Smooth muscle cell (in vitro differentiated cells): ENCODE data around the gene MMD. TPM values are rescaled to one million over a fixed set of nuclear protein-coding genes. Genes with fewer than 3 reads are reported as not detected.

ENCODE experiments used
- DNase-seq: peaks from one replicate; lab custom pipeline; 2025; ENCODE audit not compliant: unreplicated experiment; lab: John Stamatoyannopoulos, UW
- H2AFZ ChIP-seq: fragments of 200-600 bp; sonication (generic); 2 replicates; pipeline ENCODE4 v1.6.0; 2016; ENCODE audit warnings: antibody characterized with exemption, low read depth, mild to moderate bottlenecking
- H3F3A ChIP-seq: fragments of 200-600 bp; sonication (generic); 2 replicates; pipeline ENCODE4 v1.6.0; 2017; ENCODE audit warnings: antibody characterized with exemption, low read depth
- H3K27ac ChIP-seq: fragments of 200-600 bp; sonication (generic); 2 replicates; pipeline ENCODE4 v1.5.1; 2016; ENCODE audit warnings: low read depth, mild to moderate bottlenecking
- H3K27me3 ChIP-seq: fragments of 200-600 bp; sonication (generic); 2 replicates; pipeline ENCODE4 v1.6.1; 2016; ENCODE audit warnings: low read depth, mild to moderate bottlenecking
- H3K36me3 ChIP-seq: fragments of 200-600 bp; sonication (generic); 2 replicates; pipeline ENCODE4 v1.5.1; 2016; ENCODE audit warnings: low read depth
- H3K4me1 ChIP-seq: fragments of 200-600 bp; sonication (generic); 2 replicates; pipeline ENCODE4 v1.5.1; 2016; ENCODE audit warnings: low read depth
- H3K4me2 ChIP-seq: fragments of 200-600 bp; sonication (generic); 2 replicates; pipeline ENCODE4 v1.6.0; 2016; ENCODE audit warnings: mild to moderate bottlenecking
- H3K4me3 ChIP-seq: fragments of 200-600 bp; sonication (generic); 2 replicates; pipeline ENCODE4 v1.5.1; 2016; ENCODE audit warnings: mild to moderate bottlenecking
- H3K79me2 ChIP-seq: fragments of 200-600 bp; sonication (generic); 2 replicates; pipeline ENCODE4 v1.6.0; 2016; ENCODE audit warnings: low read depth, mild to moderate bottlenecking
- H3K9ac ChIP-seq: fragments of 200-600 bp; sonication (generic); 2 replicates; pipeline ENCODE4 v1.6.0; 2016; ENCODE audit warnings: low read depth
- H3K9me3 ChIP-seq: fragments of 200-600 bp; sonication (generic); replicated peaks from 2 replicates; pipeline ENCODE4 v1.5.1; 2016; ENCODE audit warnings: low read depth
- H4K20me1 ChIP-seq: fragments of 200-600 bp; sonication (generic); 2 replicates; pipeline ENCODE4 v1.6.0; 2016; ENCODE audit warnings: low read depth
- CTCF ChIP-seq: fragments of 200-600 bp; sonication (generic); IDR thresholded peaks from 2 replicates; pipeline ENCODE4 v1.5.1; 2017; ENCODE audit warnings: borderline replicate concordance, mild to moderate bottlenecking, antibody characterized with exemption; ENCODE audit not compliant: insufficient read depth, poor library complexity, severe bottlenecking
- WGBS: methylation state at CpG from one replicate; pipeline ENCODE4 v1.1.7; 2016; ENCODE audit warnings: low lambda C conversion rate; 5-methylcytosine and 5-hydroxymethylcytosine counted together
- polyA plus RNA-seq: library from polyadenylated mRNA; unstranded; fragments of >200 nt; fragmentation: Nextera tagmentation; extraction: Ambion mirVana; gene quantifications from 2 replicates; pipeline ENCODE4 v1.2.1, GENCODE V29; 2016
- total RNA-seq: library from RNA; depleted of rRNA; stranded (reverse); fragments of >200 nt; gene quantifications from 2 replicates; pipeline ENCODE4 v1.2.3, GENCODE V29; 2014

Gene MMD
- total and polyA plus RNA-seq, 2 experiments from 2014 or later: 18.0 to 19.6 TPM

- no peak for DNase-seq
- Histone ChIP-seq H2AFZ (no peak overlapping the region), H3F3A (no peaks in the 10 kb centered on the region), H3K4me3 (no peak overlapping the region), H4K20me1 (peaks cover 10% of the 10 kb centered on the region), H3K4me2 (no peak overlapping the region), H3K9me3 (no peaks in the 10 kb centered on the region), H3K4me1 (no peaks in the 10 kb centered on the region), H3K27ac (no peak overlapping the region), H3K79me2 (peaks cover 9% of the 10 kb centered on the region), H3K27me3 (no peaks in the 10 kb centered on the region), H3K36me3 (peaks cover 26% of the 10 kb centered on the region), H3K9ac (no peak overlapping the region)
- TF ChIP-seq CTCF: no peak
- WGBS: 92% methylated on average over 1 of the region's 1 CpG
Observed at GRCh38 chr17:55411463-55411855, 10.2 kb downstream of the MMD start.

- no peak overlapping the region for H2AFZ ChIP-seq
- H3K9me3 ChIP-seq: no peaks in the 10 kb centered on the region
- H3K36me3 ChIP-seq: peaks cover 26% of the 10 kb centered on the region
- H3K4me1 ChIP-seq: no peaks in the 10 kb centered on the region
- peaks cover 5% of the 10 kb centered on the region for H4K20me1 ChIP-seq
- H3K4me3 ChIP-seq: no peak overlapping the region
- no peaks in the 10 kb centered on the region for H3F3A ChIP-seq
- TF ChIP-seq CTCF: no peak
- H3K9ac ChIP-seq: no peak overlapping the region
- no peak overlapping the region for H3K4me2 ChIP-seq
- peaks cover 6% of the 10 kb centered on the region for H3K79me2 ChIP-seq
- no peaks in the 10 kb centered on the region for H3K27me3 ChIP-seq
- no peak overlapping the region for H3K27ac ChIP-seq
- no peak for DNase-seq
- 98% methylated on average over 5 of the region's 5 CpGs for WGBS
Observed at GRCh38 chr17:55410722-55411462, 10.7 kb downstream of the MMD start.

GRCh38 chr17:55409030-55409800 lies 12.4 kb downstream of the MMD start:
- H3K9ac ChIP-seq: no peak overlapping the region
- H3F3A ChIP-seq: no peaks in the 10 kb centered on the region
- H3K9me3 ChIP-seq: no peaks in the 10 kb centered on the region
- H4K20me1 ChIP-seq: no peaks in the 10 kb centered on the region
- H2AFZ ChIP-seq: no peak overlapping the region
- H3K4me2 ChIP-seq: no peak overlapping the region
- no peaks in the 10 kb centered on the region for H3K27me3 ChIP-seq
- 98% methylated on average over 4 of the region's 4 CpGs for WGBS
- no peak for TF ChIP-seq CTCF
- DNase-seq: no peak
- H3K27ac ChIP-seq: no peak overlapping the region
- no peaks in the 10 kb centered on the region for H3K79me2 ChIP-seq
- no peak overlapping the region for H3K4me3 ChIP-seq
- H3K4me1 ChIP-seq: no peaks in the 10 kb centered on the region
- peaks cover 26% of the 10 kb centered on the region for H3K36me3 ChIP-seq
